HFFc6 (cell line): ENCODE measurements around the gene EEF2. TPM values are rescaled to one million over a fixed set of nuclear protein-coding genes. Genes with fewer than 3 reads are reported as not detected.
A peak's percentile ranks its signal among the peaks of the same experiment; 100 is the strongest.

Source experiments
- DNase-seq: peaks from one replicate; pipeline ENCODE4 v3.0.0-alpha.2; 2018
- H3K27ac Mint-ChIP-seq: 2 replicates; pipeline ENCODE4 v1.8.0; 2020; ENCODE audit warnings: mild to moderate bottlenecking, mixed read lengths
- H3K27me3 Mint-ChIP-seq: 2 replicates; pipeline ENCODE4 v1.8.0; 2021; ENCODE audit warnings: mild to moderate bottlenecking, moderate library complexity, mixed read lengths; ENCODE audit not compliant: insufficient read depth
- H3K36me3 Mint-ChIP-seq: 2 replicates; pipeline ENCODE4 v1.8.0; 2021; ENCODE audit warnings: low read depth, mixed read lengths
- H3K4me1 Mint-ChIP-seq: 2 replicates; pipeline ENCODE4 v1.8.0; 2020; ENCODE audit warnings: low read depth, mixed read lengths
- H3K4me3 Mint-ChIP-seq: 2 replicates; pipeline ENCODE4 v1.8.0; 2020; ENCODE audit warnings: mild to moderate bottlenecking, moderate library complexity, mixed read lengths
- H3K9me3 Mint-ChIP-seq: 2 replicates; pipeline ENCODE4 v1.8.0; 2020; ENCODE audit warnings: mild to moderate bottlenecking, mixed read lengths
- CTCF ChIP-seq: fragments of 200-600 bp; sonication (generic); IDR thresholded peaks from 2 replicates; pipeline ENCODE4 v1.5.0; 2021; ENCODE audit warnings: antibody characterized with exemption, mild to moderate bottlenecking
- total RNA-seq, 6 experiments: library from RNA; stranded (reverse); fragmentation: NEBNext Ultra II Directional; extraction: Animal tissue kit (Norgen Biotek cat#: 25700); gene quantifications; 2 replicates in 1 of 6; 3 replicates in 5 of 6; pipeline ENCODE4 v1.2.3, GENCODE V29; 2021

Gene EEF2
- total RNA-seq, 6 experiments from 2014 or later: 2,555 to 2,867 (median 2,696) TPM

DNA sequence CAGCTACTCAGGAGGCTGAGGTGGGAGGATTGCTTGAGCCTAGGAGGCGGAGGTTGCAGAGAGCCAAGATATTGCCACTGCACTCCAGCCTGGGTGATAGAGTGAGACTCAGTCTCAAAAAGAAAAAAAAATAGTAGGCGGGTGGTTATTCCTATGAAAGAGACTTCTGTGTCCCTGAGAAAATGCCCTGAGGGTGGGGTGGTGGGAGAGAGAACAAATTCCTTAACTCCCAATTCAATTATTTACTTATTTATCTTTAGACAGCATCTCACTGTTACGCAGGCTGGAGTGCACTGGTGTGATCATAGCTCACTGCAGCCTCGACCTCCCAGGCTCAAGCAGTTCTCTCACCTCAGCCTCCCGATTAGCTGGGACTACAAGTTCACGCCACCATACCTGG is 10.3 kb upstream of the EEF2 start:
- Mint-ChIP-seq H3K36me3 (no peaks in the 10 kb centered on the region), H3K27me3 (peaks cover 5% of the 10 kb centered on the region; the same call in 1 of the 2 replicates), H3K4me1 (peaks cover 5% of the 10 kb centered on the region), H3K27ac (no peak overlapping the region), H3K4me3 (no peak overlapping the region), H3K9me3 (peaks cover 4% of the 10 kb centered on the region)
- TF ChIP-seq CTCF: no peak
- no peak for DNase-seq

GRCh38 chr19:3990815-3991117 is 5.5 kb upstream of the EEF2 start:
- H3K27me3 Mint-ChIP-seq: peaks cover 5% of the 10 kb centered on the region; the same call in 1 of the 2 replicates
- no peaks in the 10 kb centered on the region for H3K36me3 Mint-ChIP-seq
- peaks cover 25% of the 10 kb centered on the region for H3K4me1 Mint-ChIP-seq
- peak overlapping the region; percentile 69; the same call in 1 of the 2 replicates for H3K27ac Mint-ChIP-seq
- peaks cover 5% of the 10 kb centered on the region for H3K9me3 Mint-ChIP-seq
- H3K4me3 Mint-ChIP-seq: peak overlapping the region; percentile 41; the same call in 1 of the 2 replicates
- DNase-seq: no peak
- TF ChIP-seq CTCF: no peak

- peak overlapping the region; percentile 99 for H3K4me3 Mint-ChIP-seq
- peak; percentile 65 for DNase-seq
- peaks cover 17% of the 10 kb centered on the region for H3K9me3 Mint-ChIP-seq
- peak overlapping the region; percentile 79 for H3K27ac Mint-ChIP-seq
- peaks cover 30% of the 10 kb centered on the region for H3K27me3 Mint-ChIP-seq
- TF ChIP-seq CTCF: peak; percentile 92
- H3K4me1 Mint-ChIP-seq: peaks cover 43% of the 10 kb centered on the region
- peaks cover 25% of the 10 kb centered on the region for H3K36me3 Mint-ChIP-seq
Observed at GRCh38 chr19:3987619-3988371, 2.5 kb upstream of the EEF2 start.

DNA sequence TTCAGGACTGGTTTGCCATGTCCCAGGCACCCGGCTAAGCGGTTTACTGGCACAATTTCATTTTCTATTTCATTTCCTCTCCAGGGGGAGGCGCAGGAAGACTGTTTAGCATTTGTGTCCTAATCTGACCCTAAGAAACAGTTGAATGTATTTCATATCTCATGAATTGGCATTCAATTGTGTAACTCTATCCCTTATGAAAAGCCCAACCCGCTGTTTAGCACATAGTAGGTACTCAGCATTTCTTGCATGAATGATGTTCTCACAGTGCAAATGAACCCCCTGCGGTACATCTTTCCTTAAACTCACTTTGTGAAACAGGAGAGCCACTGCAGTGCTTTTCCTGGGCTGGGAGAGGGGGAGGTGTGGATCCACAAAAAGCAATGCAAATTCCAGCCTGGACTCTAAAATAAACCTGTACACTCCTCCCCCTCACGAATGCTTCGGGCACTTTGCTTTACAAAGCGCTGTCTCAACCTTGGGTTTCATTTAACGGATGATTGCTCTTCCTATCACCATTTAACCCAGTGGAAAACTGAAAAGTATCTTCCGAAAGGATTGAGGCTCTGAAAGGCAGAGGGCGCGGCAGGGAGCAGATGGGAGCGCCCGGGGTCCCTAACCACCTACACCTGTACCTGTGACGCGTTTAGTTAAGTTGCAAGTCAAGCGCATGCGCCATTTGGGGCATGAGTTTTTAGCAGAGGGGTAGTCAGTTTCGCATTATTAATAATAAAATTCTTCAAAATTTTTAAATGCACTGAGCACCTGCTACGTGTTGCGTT is 1.2 kb upstream of the EEF2 start:
- Mint-ChIP-seq H3K9me3 (peaks cover 17% of the 10 kb centered on the region), H3K4me1 (peaks cover 48% of the 10 kb centered on the region), H3K36me3 (peaks cover 31% of the 10 kb centered on the region), H3K4me3 (peak overlapping the region; percentile 99), H3K27ac (peak overlapping the region; percentile 39), H3K27me3 (peaks cover 35% of the 10 kb centered on the region)
- DNase-seq: peak; percentile 79
- TF ChIP-seq CTCF: peak; percentile 75

GRCh38 chr19:3985643-3986259 is 488 bp upstream of the EEF2 start:
- peaks cover 51% of the 10 kb centered on the region for H3K4me1 Mint-ChIP-seq

More at GRCh38 chr19:3985643-3986259, 488 bp upstream of the EEF2 start:
- peak overlapping the region; percentile 99 for H3K4me3 Mint-ChIP-seq
- no peak for TF ChIP-seq CTCF
- DNase-seq: no peak
- peaks cover 36% of the 10 kb centered on the region for H3K36me3 Mint-ChIP-seq
- peaks cover 14% of the 10 kb centered on the region for H3K9me3 Mint-ChIP-seq
- H3K27me3 Mint-ChIP-seq: peaks cover 40% of the 10 kb centered on the region
- H3K27ac Mint-ChIP-seq: peak overlapping the region; percentile 98
